Calu3 (cell line): Measurements from ENCODE around the gene RPS15. TPM values are rescaled to one million over a fixed set of nuclear protein-coding genes. Genes with fewer than 3 reads are reported as not detected.

Experiments
- BruUV-seq: library from RNA; stranded (reverse); fragments of 400-500 nt; replicated peaks from 2 replicates; lab custom pipeline; 2021; lab: Mats Ljungman, UMichigan
- CTCF ChIA-PET: fragments of 300-600 bp; sonication (Branson Sonifier 250); formaldehyde crosslinking; loops from one replicate; lab custom pipeline; 2022; ENCODE audit warnings: antibody characterized with exemption; lab: Charles Lee
- DNase-seq: peaks from one replicate; pipeline ENCODE4 v3.0.0; 2022
- H3K27ac Mint-ChIP-seq: one replicate; pipeline ENCODE4 v1.8.0; 2022; ENCODE audit warnings: mixed read lengths; ENCODE audit not compliant: unreplicated experiment
- H3K27me3 Mint-ChIP-seq: one replicate; pipeline ENCODE4 v1.8.0; 2022; ENCODE audit warnings: mixed read lengths; ENCODE audit not compliant: unreplicated experiment
- H3K36me3 Mint-ChIP-seq: one replicate; pipeline ENCODE4 v1.8.0; 2022; ENCODE audit warnings: mild to moderate bottlenecking, moderate library complexity, mixed read lengths; ENCODE audit not compliant: insufficient read depth, unreplicated experiment
- H3K4me1 Mint-ChIP-seq: one replicate; pipeline ENCODE4 v1.8.0; 2022; ENCODE audit warnings: mild to moderate bottlenecking, low read depth, mixed read lengths; ENCODE audit not compliant: unreplicated experiment
- H3K4me3 Mint-ChIP-seq: one replicate; pipeline ENCODE4 v1.8.0; 2022; ENCODE audit warnings: mild to moderate bottlenecking, low read depth, moderate library complexity, mixed read lengths; ENCODE audit not compliant: unreplicated experiment
- H3K9me3 Mint-ChIP-seq: one replicate; pipeline ENCODE4 v1.8.0; 2022; ENCODE audit warnings: low read depth, mixed read lengths; ENCODE audit not compliant: unreplicated experiment
- intact Hi-C: fragments of 100-400 bp; cut with micrococcal nuclease; formaldehyde crosslinking; loops from one replicate; pipeline ENCODE4 v1.10.0; 2022; ENCODE audit not compliant: unreplicated experiment
- total RNA-seq: library from RNA; stranded (reverse); gene quantifications from 2 replicates; pipeline ENCODE4 v1.2.3, GENCODE V29; 2022
- TF ChIP-seq, protein P1 (sequence below): fragments of 200-600 bp; IDR thresholded peaks from one replicate; pipeline ENCODE4 v1.8.0; 2022; ENCODE audit warnings: antibody characterized with exemption; ENCODE audit not compliant: unreplicated experiment

The RPS15 gene
- total RNA-seq, 1 experiment from 2014 or later, result 628 TPM

DNA sequence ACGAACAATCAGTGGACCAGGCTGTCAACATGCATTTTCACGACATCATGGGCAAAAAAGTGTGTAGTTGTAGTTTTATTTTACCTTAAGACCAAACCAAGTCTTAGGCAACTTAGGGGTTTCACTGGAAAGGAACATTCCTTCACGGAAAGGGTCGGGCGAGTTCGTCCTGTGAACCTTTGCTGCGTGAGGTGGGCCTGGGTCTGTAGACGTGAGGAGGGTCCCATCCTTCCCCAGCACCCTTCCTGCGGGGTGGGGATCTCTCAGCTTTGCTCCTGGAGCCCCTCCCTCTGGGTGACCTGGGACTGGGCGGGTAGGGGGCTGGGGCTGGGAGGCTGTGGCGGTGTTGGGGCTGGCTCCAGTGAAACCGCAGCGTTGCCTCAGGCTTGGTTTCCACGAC lies 12.3 kb upstream of the RPS15 start:
- H3K4me1 Mint-ChIP-seq, result no peaks in the 10 kb centered on the region
- TF ChIP-seq, protein P1, sequence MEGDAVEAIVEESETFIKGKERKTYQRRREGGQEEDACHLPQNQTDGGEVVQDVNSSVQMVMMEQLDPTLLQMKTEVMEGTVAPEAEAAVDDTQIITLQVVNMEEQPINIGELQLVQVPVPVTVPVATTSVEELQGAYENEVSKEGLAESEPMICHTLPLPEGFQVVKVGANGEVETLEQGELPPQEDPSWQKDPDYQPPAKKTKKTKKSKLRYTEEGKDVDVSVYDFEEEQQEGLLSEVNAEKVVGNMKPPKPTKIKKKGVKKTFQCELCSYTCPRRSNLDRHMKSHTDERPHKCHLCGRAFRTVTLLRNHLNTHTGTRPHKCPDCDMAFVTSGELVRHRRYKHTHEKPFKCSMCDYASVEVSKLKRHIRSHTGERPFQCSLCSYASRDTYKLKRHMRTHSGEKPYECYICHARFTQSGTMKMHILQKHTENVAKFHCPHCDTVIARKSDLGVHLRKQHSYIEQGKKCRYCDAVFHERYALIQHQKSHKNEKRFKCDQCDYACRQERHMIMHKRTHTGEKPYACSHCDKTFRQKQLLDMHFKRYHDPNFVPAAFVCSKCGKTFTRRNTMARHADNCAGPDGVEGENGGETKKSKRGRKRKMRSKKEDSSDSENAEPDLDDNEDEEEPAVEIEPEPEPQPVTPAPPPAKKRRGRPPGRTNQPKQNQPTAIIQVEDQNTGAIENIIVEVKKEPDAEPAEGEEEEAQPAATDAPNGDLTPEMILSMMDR, result no peak
- CTCF ChIA-PET, result no interaction called here
- H3K9me3 Mint-ChIP-seq, result no peaks in the 10 kb centered on the region
- peaks cover 42% of the 10 kb centered on the region for H3K36me3 Mint-ChIP-seq
- BruUV-seq, result no TSS peak
- intact Hi-C loops, result no loop called here
- no peaks in the 10 kb centered on the region for H3K27me3 Mint-ChIP-seq
- DNase-seq, result no peak
- no peak overlapping the region for H3K4me3 Mint-ChIP-seq
- no peak overlapping the region for H3K27ac Mint-ChIP-seq

GRCh38 chr19:1426736-1427135 lies 11.5 kb upstream of the RPS15 start:
- CTCF ChIA-PET, result no interaction called here
- H3K4me1 Mint-ChIP-seq, result no peaks in the 10 kb centered on the region
- no peak overlapping the region for H3K4me3 Mint-ChIP-seq
- no peak overlapping the region for H3K27ac Mint-ChIP-seq
- DNase-seq, result no peak
- no peaks in the 10 kb centered on the region for H3K27me3 Mint-ChIP-seq
- no TSS peak for BruUV-seq
- H3K9me3 Mint-ChIP-seq, result no peaks in the 10 kb centered on the region
- intact Hi-C loops, result no loop called here
- peaks cover 44% of the 10 kb centered on the region for H3K36me3 Mint-ChIP-seq
- TF ChIP-seq, protein P1, result no peak

DNA sequence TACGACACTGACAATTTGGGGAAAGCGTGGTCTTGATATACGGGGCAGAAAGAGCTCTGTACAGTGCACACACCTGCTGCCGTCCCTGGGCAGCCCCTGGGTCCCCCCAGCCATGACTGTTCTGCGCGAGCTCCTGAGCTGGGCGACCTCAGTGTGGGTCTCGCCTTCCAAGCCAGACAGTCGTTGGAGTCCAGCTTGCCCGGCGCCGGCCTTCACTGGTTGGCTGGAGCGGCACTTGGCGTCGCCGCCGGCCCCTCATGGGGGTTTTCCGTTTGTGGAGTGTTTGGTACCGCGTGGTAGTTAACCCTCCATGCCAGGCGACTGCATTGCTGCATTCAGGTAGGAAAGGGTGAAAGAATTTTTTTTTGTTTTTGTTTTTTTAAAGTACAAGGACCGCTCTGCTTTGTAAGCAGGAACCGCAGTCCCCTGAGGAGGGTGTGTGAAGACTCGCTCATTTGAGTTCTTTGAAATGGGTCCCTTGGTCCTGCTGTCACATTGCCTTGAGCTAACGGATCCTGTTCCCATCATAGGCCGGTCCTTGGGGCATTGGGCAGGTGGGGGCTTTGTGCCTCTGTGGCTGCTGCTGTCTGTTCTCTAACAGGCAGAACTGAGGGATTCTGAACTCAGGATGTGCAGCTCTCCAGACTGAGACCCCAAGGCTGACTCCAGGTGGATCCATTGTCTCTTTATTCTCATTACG lies 10.8 kb upstream of the RPS15 start:
- Mint-ChIP-seq H3K4me3 (no peak overlapping the region), H3K27me3 (no peaks in the 10 kb centered on the region), H3K4me1 (no peaks in the 10 kb centered on the region), H3K36me3 (peaks cover 50% of the 10 kb centered on the region), H3K27ac (no peak overlapping the region), H3K9me3 (no peaks in the 10 kb centered on the region)
- TF ChIP-seq, protein P1, result no peak
- CTCF ChIA-PET, result no interaction called here
- DNase-seq, result no peak
- BruUV-seq, result no TSS peak
- intact Hi-C loops, result no loop called here

DNA sequence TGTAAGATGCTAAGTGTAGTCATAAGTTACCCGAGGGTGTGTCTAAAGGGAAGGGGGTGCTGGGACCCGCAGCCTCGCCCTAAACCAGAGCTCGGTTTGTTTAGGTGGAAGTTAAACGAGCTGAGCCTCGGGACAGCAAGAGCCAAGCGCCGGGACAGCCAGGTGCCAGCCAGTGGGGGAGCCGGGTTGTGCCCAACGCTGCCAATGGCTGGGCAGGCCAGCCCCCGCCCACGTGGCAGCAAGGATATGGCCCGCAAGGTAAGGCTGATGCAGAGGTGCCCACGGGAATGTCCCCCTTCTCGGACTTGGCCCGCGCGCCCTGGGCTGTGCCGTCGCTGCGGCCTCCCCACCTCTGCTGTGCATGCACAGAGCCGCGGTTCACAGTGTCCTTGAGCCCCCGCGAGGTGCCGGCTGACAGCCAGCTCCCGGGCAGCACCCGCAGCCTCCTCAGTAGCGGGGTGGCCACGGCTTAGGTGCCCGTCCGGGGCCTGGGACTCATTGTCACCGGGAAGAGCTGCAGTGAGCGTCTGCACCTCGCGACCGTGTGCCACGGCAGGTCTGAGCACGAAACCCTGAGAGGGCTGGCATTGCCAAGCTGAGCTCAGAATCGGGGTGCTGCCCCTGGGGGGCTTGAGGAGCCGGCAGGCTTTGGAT lies 9.3 kb upstream of the RPS15 start:
- no peak overlapping the region for H3K4me3 Mint-ChIP-seq
- no TSS peak for BruUV-seq
- no peaks in the 10 kb centered on the region for H3K9me3 Mint-ChIP-seq
- H3K27ac Mint-ChIP-seq, result no peak overlapping the region
- no peak for DNase-seq
- CTCF ChIA-PET, result no interaction called here
- no peaks in the 10 kb centered on the region for H3K4me1 Mint-ChIP-seq
- H3K27me3 Mint-ChIP-seq, result no peaks in the 10 kb centered on the region
- intact Hi-C loops, result no loop called here
- H3K36me3 Mint-ChIP-seq, result peaks cover 39% of the 10 kb centered on the region
- TF ChIP-seq, protein P1, result no peak
